CD4-positive, alpha-beta T cell treated with Interferon gamma for 1 hour (primary cell): ENCODE data around the gene SPAG16.

Source experiments
- DNase-seq: peaks from one replicate; pipeline ENCODE4 v3.0.0-alpha.2; 2020

The SPAG16 gene

GRCh38 chr2:213415093-213415492, 130.8 kb downstream of the SPAG16 start:
- no peak for DNase-seq

- no peak for DNase-seq
Measured at GRCh38 chr2:213416832-213417231, 132.6 kb downstream of the SPAG16 start.

GRCh38 chr2:213419980-213420379, 135.7 kb downstream of the SPAG16 start:
- DNase-seq = no peak

GRCh38 chr2:213420828-213421385, 136.6 kb downstream of the SPAG16 start:
- DNase-seq = no peak

- no peak for DNase-seq
Measured at GRCh38 chr2:213422211-213422610, 137.9 kb downstream of the SPAG16 start.

- DNase-seq = no peak
Measured at GRCh38 chr2:213425618-213426017, 141.4 kb downstream of the SPAG16 start.

- no peak for DNase-seq
Measured at GRCh38 chr2:213429516-213429915, 145.3 kb downstream of the SPAG16 start.

- no peak for DNase-seq
Measured at GRCh38 chr2:213443921-213444320, 159.7 kb downstream of the SPAG16 start.

GRCh38 chr2:213451542-213452239, 167.4 kb downstream of the SPAG16 start:
- no peak for DNase-seq

- DNase-seq = no peak
Measured at GRCh38 chr2:213455316-213456008, 171.2 kb downstream of the SPAG16 start.

GRCh38 chr2:213475433-213475832, 191.2 kb downstream of the SPAG16 start:
- DNase-seq = no peak

GRCh38 chr2:213476641-213477040, 192.4 kb downstream of the SPAG16 start:
- no peak for DNase-seq

- DNase-seq = no peak
Measured at GRCh38 chr2:213490087-213490486, 205.8 kb downstream of the SPAG16 start.

GRCh38 chr2:213491376-213491775, 207.1 kb downstream of the SPAG16 start:
- DNase-seq = no peak

GRCh38 chr2:213496226-213496625, 212.0 kb downstream of the SPAG16 start:
- no peak for DNase-seq

GRCh38 chr2:213500881-213501280, 216.6 kb downstream of the SPAG16 start:
- no peak for DNase-seq

GRCh38 chr2:213524164-213524563, 239.9 kb downstream of the SPAG16 start:
- no peak for DNase-seq

GRCh38 chr2:213537579-213537978, 253.3 kb downstream of the SPAG16 start:
- DNase-seq = no peak

- DNase-seq = no peak
Measured at GRCh38 chr2:213544940-213545339, 260.7 kb downstream of the SPAG16 start.

GRCh38 chr2:213545481-213545880, 261.2 kb downstream of the SPAG16 start:
- no peak for DNase-seq

- DNase-seq = no peak
Measured at GRCh38 chr2:213545964-213546475, 261.8 kb downstream of the SPAG16 start.

GRCh38 chr2:213551526-213551925, 267.3 kb downstream of the SPAG16 start:
- DNase-seq = no peak

GRCh38 chr2:213559053-213559452, 274.8 kb downstream of the SPAG16 start:
- no peak for DNase-seq

GRCh38 chr2:213561759-213562158, 277.5 kb downstream of the SPAG16 start:
- no peak for DNase-seq
